ENCODE measurements around the gene SURF2. TPM values are rescaled to one million over a fixed set of nuclear protein-coding genes. Genes with fewer than 3 reads are reported as not detected.

The SURF2 gene
- total RNA-seq, 1 experiment from 2014 or later = 27.8 TPM

- H3K27ac ChIP-seq (ENCODE audit: low read depth, low read length) = no peak overlapping the region
- no peaks in the 10 kb centered on the region for H3K9me2 ChIP-seq (ENCODE audit: insufficient read depth)
- H3K4me1 ChIP-seq (ENCODE audit: control insufficient read depth in 1 of 2, insufficient read depth in 2 of 2, low read length in 2 of 2) = peaks cover 3 to 11% of the 10 kb centered on the region in 2 experiments; a peak in 2 of 4 replicates
- ChIA-PET POLR2A (interaction anchor here (1.3 kb wide), 1 partner anchor 9 kb away, joined by 4 read pairs; no protein-coding TSS in a partner anchor), CTCF (no interaction called here), RAD21 (ENCODE audit: low non-redundant PET in 1 of 2, low total read pairs in 2 of 2, uncharacterized antibody in 2 of 2, unreplicated experiment in 2 of 2) (no interaction called here)
- no TSS peak for BruUV-seq (replicated peaks)
- ATAC-seq (no peak), DNase-seq (ENCODE audit: low read depth, low spot score) (no peak)
- no peak overlapping the region for H3K4me3 ChIP-seq (replicated peaks in 1 of 2; ENCODE audit: low read depth in 1 of 2, low read length in 2 of 2)
- H4K20me1 ChIP-seq (ENCODE audit: insufficient read depth) = no peaks in the 10 kb centered on the region
- H2AFZ ChIP-seq (ENCODE audit: low read depth, low read length, poor library complexity, severe bottlenecking) = no peak overlapping the region
- TF ChIP-seq, protein P1, sequence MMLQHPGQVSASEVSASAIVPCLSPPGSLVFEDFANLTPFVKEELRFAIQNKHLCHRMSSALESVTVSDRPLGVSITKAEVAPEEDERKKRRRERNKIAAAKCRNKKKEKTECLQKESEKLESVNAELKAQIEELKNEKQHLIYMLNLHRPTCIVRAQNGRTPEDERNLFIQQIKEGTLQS (IDR thresholded peaks at IDR 0.05) = no peak
- TF ChIP-seq POLR2AphosphoS5 (IDR thresholded peaks at IDR 0.05; ENCODE audit: low read depth, low read length) (no peak), ELF1 (IDR thresholded peaks at IDR 0.05; ENCODE audit: borderline replicate concordance, low read depth) (no peak), POLR2A (IDR thresholded peaks at IDR 0.05; ENCODE audit: borderline replicate concordance, extremely low read depth, insufficient read depth, insufficient read length) (no peak), SRF (IDR thresholded peaks at IDR 0.05; ENCODE audit: low read depth) (no peak), SP1 (IDR thresholded peaks at IDR 0.05; ENCODE audit: low read depth) (no peak), FOSL1 (IDR thresholded peaks at IDR 0.05; ENCODE audit: low read depth) (no peak), ZFX (IDR thresholded peaks at IDR 0.05) (no peak), CBX3 (IDR thresholded peaks at IDR 0.05; ENCODE audit: low read depth) (no peak)
- TF ChIP-seq, protein P2, sequence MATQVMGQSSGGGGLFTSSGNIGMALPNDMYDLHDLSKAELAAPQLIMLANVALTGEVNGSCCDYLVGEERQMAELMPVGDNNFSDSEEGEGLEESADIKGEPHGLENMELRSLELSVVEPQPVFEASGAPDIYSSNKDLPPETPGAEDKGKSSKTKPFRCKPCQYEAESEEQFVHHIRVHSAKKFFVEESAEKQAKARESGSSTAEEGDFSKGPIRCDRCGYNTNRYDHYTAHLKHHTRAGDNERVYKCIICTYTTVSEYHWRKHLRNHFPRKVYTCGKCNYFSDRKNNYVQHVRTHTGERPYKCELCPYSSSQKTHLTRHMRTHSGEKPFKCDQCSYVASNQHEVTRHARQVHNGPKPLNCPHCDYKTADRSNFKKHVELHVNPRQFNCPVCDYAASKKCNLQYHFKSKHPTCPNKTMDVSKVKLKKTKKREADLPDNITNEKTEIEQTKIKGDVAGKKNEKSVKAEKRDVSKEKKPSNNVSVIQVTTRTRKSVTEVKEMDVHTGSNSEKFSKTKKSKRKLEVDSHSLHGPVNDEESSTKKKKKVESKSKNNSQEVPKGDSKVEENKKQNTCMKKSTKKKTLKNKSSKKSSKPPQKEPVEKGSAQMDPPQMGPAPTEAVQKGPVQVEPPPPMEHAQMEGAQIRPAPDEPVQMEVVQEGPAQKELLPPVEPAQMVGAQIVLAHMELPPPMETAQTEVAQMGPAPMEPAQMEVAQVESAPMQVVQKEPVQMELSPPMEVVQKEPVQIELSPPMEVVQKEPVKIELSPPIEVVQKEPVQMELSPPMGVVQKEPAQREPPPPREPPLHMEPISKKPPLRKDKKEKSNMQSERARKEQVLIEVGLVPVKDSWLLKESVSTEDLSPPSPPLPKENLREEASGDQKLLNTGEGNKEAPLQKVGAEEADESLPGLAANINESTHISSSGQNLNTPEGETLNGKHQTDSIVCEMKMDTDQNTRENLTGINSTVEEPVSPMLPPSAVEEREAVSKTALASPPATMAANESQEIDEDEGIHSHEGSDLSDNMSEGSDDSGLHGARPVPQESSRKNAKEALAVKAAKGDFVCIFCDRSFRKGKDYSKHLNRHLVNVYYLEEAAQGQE (IDR thresholded peaks at IDR 0.05; ENCODE audit: low read depth) = no peak
- TF ChIP-seq, protein P3, sequence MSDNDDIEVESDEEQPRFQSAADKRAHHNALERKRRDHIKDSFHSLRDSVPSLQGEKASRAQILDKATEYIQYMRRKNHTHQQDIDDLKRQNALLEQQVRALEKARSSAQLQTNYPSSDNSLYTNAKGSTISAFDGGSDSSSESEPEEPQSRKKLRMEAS (IDR thresholded peaks at IDR 0.05) = no peak
- TF ChIP-seq, protein P4, sequence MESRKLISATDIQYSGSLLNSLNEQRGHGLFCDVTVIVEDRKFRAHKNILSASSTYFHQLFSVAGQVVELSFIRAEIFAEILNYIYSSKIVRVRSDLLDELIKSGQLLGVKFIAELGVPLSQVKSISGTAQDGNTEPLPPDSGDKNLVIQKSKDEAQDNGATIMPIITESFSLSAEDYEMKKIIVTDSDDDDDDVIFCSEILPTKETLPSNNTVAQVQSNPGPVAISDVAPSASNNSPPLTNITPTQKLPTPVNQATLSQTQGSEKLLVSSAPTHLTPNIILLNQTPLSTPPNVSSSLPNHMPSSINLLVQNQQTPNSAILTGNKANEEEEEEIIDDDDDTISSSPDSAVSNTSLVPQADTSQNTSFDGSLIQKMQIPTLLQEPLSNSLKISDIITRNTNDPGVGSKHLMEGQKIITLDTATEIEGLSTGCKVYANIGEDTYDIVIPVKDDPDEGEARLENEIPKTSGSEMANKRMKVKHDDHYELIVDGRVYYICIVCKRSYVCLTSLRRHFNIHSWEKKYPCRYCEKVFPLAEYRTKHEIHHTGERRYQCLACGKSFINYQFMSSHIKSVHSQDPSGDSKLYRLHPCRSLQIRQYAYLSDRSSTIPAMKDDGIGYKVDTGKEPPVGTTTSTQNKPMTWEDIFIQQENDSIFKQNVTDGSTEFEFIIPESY (IDR thresholded peaks at IDR 0.05; ENCODE audit: extremely low read depth, insufficient replicate concordance, low read length) = no peak
- intact Hi-C loops (cut with micrococcal nuclease) = no loop called here
- H3K4me2 ChIP-seq (ENCODE audit: low read length) = no peak overlapping the region
- H3K36me3 ChIP-seq (ENCODE audit: control insufficient read depth in 1 of 2, insufficient read depth in 2 of 2, low read length in 2 of 2) = peaks cover 33 to 45% of the 10 kb centered on the region in 2 experiments
- no peaks in the 10 kb centered on the region for H3K27me3 ChIP-seq (ENCODE audit: insufficient read depth, low read length)
- no peaks in the 10 kb centered on the region for H3K9me3 ChIP-seq (ENCODE audit: control insufficient read depth in 1 of 2, insufficient read depth in 1 of 2, low read depth in 1 of 2, low read length in 2 of 2)
- H3K9ac ChIP-seq (ENCODE audit: low read length) = no peak overlapping the region
- H3K79me2 ChIP-seq (ENCODE audit: insufficient read depth, low read length) = peaks cover 9% of the 10 kb centered on the region
These were observed 15.4 kb upstream of the SURF2 start for GRCh38 chr9:133340916-133341315.
